Fibroblast of mammary gland (primary cell): ENCODE data around the gene THRA.
A peak's percentile ranks its signal among the peaks of the same experiment; 100 is the strongest.

Experiments
- DNase-seq: peaks from one replicate; pipeline ENCODE4 v3.0.0-alpha.2; 2010; ENCODE audit warnings: low read depth
- H3K4me3 ChIP-seq: 2 replicates; pipeline ENCODE4 v1.5.1; 2011; ENCODE audit warnings: low read depth, mild to moderate bottlenecking, low read length, moderate library complexity; ENCODE audit not compliant: control insufficient read depth
- CTCF ChIP-seq: conservative IDR thresholded peaks from 2 replicates; pipeline ENCODE4 v1.5.1; 2011; ENCODE audit warnings: low read depth, low read length, inconsistent platforms; ENCODE audit not compliant: control insufficient read depth, insufficient read depth

The THRA gene

GRCh38 chr17:40097931-40098845, 35.4 kb downstream of the THRA start:
- peak; percentile 83 for DNase-seq
- peak overlapping the region; percentile 37 for H3K4me3 ChIP-seq
- TF ChIP-seq CTCF, result no peak

GRCh38 chr17:40098846-40099618, 36.3 kb downstream of the THRA start:
- TF ChIP-seq CTCF, result no peak
- peak overlapping the region; percentile 91 for H3K4me3 ChIP-seq
- DNase-seq, result peak; percentile 99

GRCh38 chr17:40099619-40100418, 37.1 kb downstream of the THRA start:
- TF ChIP-seq CTCF, result no peak
- peak overlapping the region; percentile 91 for H3K4me3 ChIP-seq
- DNase-seq, result no peak

- no peak for TF ChIP-seq CTCF
- peak within 1 kb of the TSS; percentile 91 for H3K4me3 ChIP-seq
- DNase-seq, result no peak
Measured at GRCh38 chr17:40100419-40100668, 37.6 kb downstream of the THRA start, which contains the start of gene NR1D1. Gene NR1D1, minus strand, starts transcription at chr17:40100589. Its CDS starts 495 bp downstream, at chr17:40100094.

GRCh38 chr17:40100669-40101366, 38.1 kb downstream of the THRA start:
- DNase-seq, result peak; percentile 98
- no peak for TF ChIP-seq CTCF
- peak overlapping the region; percentile 91 for H3K4me3 ChIP-seq
